Activated CD4-positive, alpha-beta T cell treated with anti-CD3 and anti-CD28 coated beads for 24 hours (primary cell): Measurements from ENCODE around the gene RRAGD.
A peak's percentile ranks its signal among the peaks of the same experiment; 100 is the strongest.
"Not testable (repeated sequence)": the region's sequence is repeated elsewhere in the genome, so short reads cannot be mapped to it uniquely, and the experiment has no call there.

Experiments used
- DNase-seq, 2 donors: peaks; one replicate each; pipeline ENCODE4 v3.0.0-alpha.2; 2020; ENCODE audit warnings: low read depth in 2 of 2

Gene RRAGD

GRCh38 chr6:89411145-89412070, 665 bp downstream of the RRAGD start:
- peak in 1 of 2 donors; percentile 17 for DNase-seq

- DNase-seq = no peak
Observed at GRCh38 chr6:89410788-89411144, 1.3 kb downstream of the RRAGD start.

- no peak for DNase-seq
Observed at GRCh38 chr6:89410231-89410761, 1.8 kb downstream of the RRAGD start.

- no peak for DNase-seq
Observed at GRCh38 chr6:89409461-89410035, 2.5 kb downstream of the RRAGD start.

- DNase-seq = no peak
Observed at GRCh38 chr6:89406141-89406540, 5.9 kb downstream of the RRAGD start.

- DNase-seq = no peak
Observed at GRCh38 chr6:89404512-89404911, 7.6 kb downstream of the RRAGD start.

- DNase-seq = no peak
Observed at GRCh38 chr6:89402776-89403175, 9.3 kb downstream of the RRAGD start.

GRCh38 chr6:89400912-89401399, 11.1 kb downstream of the RRAGD start:
- no peak for DNase-seq

- DNase-seq = no peak
Observed at GRCh38 chr6:89400050-89400449, 12.0 kb downstream of the RRAGD start.

GRCh38 chr6:89398762-89399525, 13.1 kb downstream of the RRAGD start:
- DNase-seq = no peak

GRCh38 chr6:89397884-89398283, 14.2 kb downstream of the RRAGD start:
- not testable (repeated sequence) for DNase-seq

GRCh38 chr6:89393659-89394058, 18.4 kb downstream of the RRAGD start:
- no peak for DNase-seq

- no peak for DNase-seq
Observed at GRCh38 chr6:89392823-89393222, 19.2 kb downstream of the RRAGD start.

GRCh38 chr6:89388846-89389245, 23.2 kb downstream of the RRAGD start:
- no peak for DNase-seq

GRCh38 chr6:89387516-89388201, 24.4 kb downstream of the RRAGD start:
- DNase-seq = no peak

GRCh38 chr6:89386917-89387491, 25.1 kb downstream of the RRAGD start:
- DNase-seq = no peak

- no peak for DNase-seq
Observed at GRCh38 chr6:89385846-89386245, 26.2 kb downstream of the RRAGD start.

- DNase-seq = no peak
Observed at GRCh38 chr6:89385156-89385667, 26.9 kb downstream of the RRAGD start.

- DNase-seq = no peak
Observed at GRCh38 chr6:89381031-89381430, 31.0 kb downstream of the RRAGD start.

- no peak for DNase-seq
Observed at GRCh38 chr6:89379281-89379680, 32.8 kb downstream of the RRAGD start.

GRCh38 chr6:89378628-89379027, 33.4 kb downstream of the RRAGD start:
- DNase-seq = no peak
